A549 (cell line): Measurements from ENCODE around the gene SLC49A3.

ENCODE experiments used
- CEBPB ChIP-seq, 2 experiments: fragments of >200 bp in 1 of 2; sonication (Bioruptor Twin) in 1 of 2; formaldehyde crosslinking in 1 of 2; IDR thresholded peaks; 2 replicates each; pipeline ENCODE4 v1.6.1; 2012 to 2016
- CHD4 ChIP-seq: fragments of 200-600 bp; sonication (generic); IDR thresholded peaks from 2 replicates; pipeline ENCODE4 v1.6.1; 2016; ENCODE audit warnings: antibody characterized with exemption, mild to moderate bottlenecking, borderline replicate concordance
- CTCF ChIP-seq: fragments of >200 bp; sonication (Bioruptor Twin); formaldehyde crosslinking; IDR thresholded peaks from 3 replicates; pipeline ENCODE4 v1.5.1; 2016
- E2F6 ChIP-seq: IDR thresholded peaks from 2 replicates; pipeline ENCODE4 v1.6.1; 2012; ENCODE audit warnings: low read depth, borderline replicate concordance
- EHMT2 ChIP-seq: fragments of 200-600 bp; sonication (generic); IDR thresholded peaks from 2 replicates; pipeline ENCODE4 v1.6.1; 2016; ENCODE audit warnings: antibody characterized with exemption, low read depth, mild to moderate bottlenecking, moderate library complexity
- ESRRA ChIP-seq: fragments of 150-350 bp; IDR thresholded peaks from 2 replicates; pipeline ENCODE4 v1.6.1; 2014; ENCODE audit warnings: mild to moderate bottlenecking, low read length, borderline replicate concordance
- JUN ChIP-seq, 2 experiments: fragments of >200 bp; sonication (Bioruptor Twin); formaldehyde crosslinking; IDR thresholded peaks; 2 replicates in 1 of 2; 3 replicates in 1 of 2; pipeline ENCODE4 v1.6.1; 2016 to 2017
- MYC ChIP-seq: IDR thresholded peaks from 2 replicates; pipeline ENCODE4 v1.6.1; 2012; ENCODE audit warnings: mild to moderate bottlenecking, inconsistent platforms, low read length, improper control_type of control experiment, borderline replicate concordance
- REST ChIP-seq: fragments of 200-600 bp; sonication (generic); IDR thresholded peaks from 2 replicates; pipeline ENCODE4 v1.6.1; 2016; ENCODE audit warnings: antibody characterized with exemption, mild to moderate bottlenecking, moderate library complexity

- TF ChIP-seq CTCF (no peak), EHMT2 (no peak), JUN (IDR thresholded peaks at IDR 0.05) (no peak), REST (no peak), E2F6 (no peak), MYC (no peak), ESRRA (no peak), CEBPB (IDR thresholded peaks at IDR 0.05) (no peak), CHD4 (no peak)
Observed at GRCh38 chr4:637536-638280, 51.2 kb downstream of the SLC49A3 start.
